ENCODE data around the gene NINL.

GRCh38 chr20:25484224-25484846, 101.0 kb downstream of the NINL start:
- TF ChIP-seq EP300 (IDR thresholded peaks at IDR 0.05; ENCODE audit: low read depth) (no peak), POLR2AphosphoS5 (IDR thresholded peaks at IDR 0.05) (no peak)
